HepG2 (cell line): ENCODE results near the gene PLS1. TPM values are rescaled to one million over a fixed set of nuclear protein-coding genes. Genes with fewer than 3 reads are reported as not detected.
A peak's percentile ranks its signal among the peaks of the same experiment; 100 is the strongest.

Experiments used
- ATAC-seq: fragments of 200-7000 bp; cut with Tn5 transposase; 3 replicates; pipeline ENCODE4 v1.9.1; 2020; ENCODE audit warnings: mild to moderate bottlenecking, moderate library complexity
- BruUV-seq: library from RNA; stranded (reverse); fragments of 400-500 nt; replicated peaks from 2 replicates; lab custom pipeline; 2021; lab: Mats Ljungman, UMichigan
- CTCF ChIA-PET: fragments of 300-600 bp; formaldehyde crosslinking; extraction: SDS; loops from one replicate; lab custom pipeline; 2021; ENCODE audit warnings: low total read pairs, inconsistent platforms, low intra/inter-chr PET ratio; lab: Yijun Ruan, JAX
- POLR2A ChIA-PET: fragments of 350-600 bp; sonication (Branson Sonifier 250); formaldehyde crosslinking; loops from one replicate; lab custom pipeline; 2020; ENCODE audit warnings: antibody characterized with exemption, inconsistent platforms; lab: Yijun Ruan, JAX
- DNase-seq: peaks from one replicate; pipeline ENCODE4 v3.0.0-alpha.2; 2015; ENCODE audit warnings: low spot score
- FAIRE-seq: peaks from 3 replicates; lab custom pipeline; 2011; peaks lifted over from hg19 to GRCh38; lab: Jason Lieb, UNC
- H2AFZ ChIP-seq: one replicate; pipeline ENCODE4 v1.6.1; 2011; ENCODE audit warnings: low read length, inconsistent platforms
- H3K27ac ChIP-seq: fragments of 300-600 bp; 3 replicates; pipeline ENCODE4 v1.8.0; 2011; ENCODE audit warnings: mixed run types, mild to moderate bottlenecking, mixed read lengths, low read length, inconsistent platforms; ENCODE audit not compliant: insufficient read depth; ENCODE audit errors: extremely low read length
- H3K27me3 ChIP-seq, 2 experiments: fragments of 200-600 bp in 1 of 2; 2 replicates in 1 of 2; 3 replicates in 1 of 2; pipeline versions ENCODE4 v1.6.0 to v1.8.0; 2011; ENCODE audit warnings: low read length in 2 of 2, mild to moderate bottlenecking in 2 of 2, moderate library complexity in 2 of 2, inconsistent platforms in 1 of 2; ENCODE audit not compliant: insufficient read depth in 2 of 2, control insufficient read depth in 1 of 2
- H3K36me3 ChIP-seq, 2 experiments: fragments of 200-600 bp in 1 of 2; replicated peaks in 1 of 2; 2 replicates in 1 of 2; 3 replicates in 1 of 2; pipeline versions ENCODE4 v1.5.1 to v1.8.0; 2011; ENCODE audit warnings: low read length in 2 of 2, inconsistent platforms in 1 of 2; ENCODE audit not compliant: insufficient read depth in 2 of 2, control insufficient read depth in 1 of 2
- H3K4me1 ChIP-seq: 2 replicates; pipeline ENCODE4 v1.5.1; 2012; ENCODE audit warnings: low read length, inconsistent platforms; ENCODE audit not compliant: insufficient read depth
- H3K4me2 ChIP-seq: 2 replicates; pipeline ENCODE4 v1.6.0; 2011; ENCODE audit warnings: low read depth, low read length, inconsistent platforms
- H3K4me3 ChIP-seq, 3 experiments: fragments of 200-600 bp in 1 of 3; sonication (generic), shearing (Covaris generic) in 1 of 3; replicated peaks in 1 of 3; 2 replicates each; pipeline ENCODE4 v1.5.1; 2011 to 2016; ENCODE audit warnings: low read length in 3 of 3, inconsistent platforms in 2 of 3, low read depth in 2 of 3, mild to moderate bottlenecking in 2 of 3, control low read depth in 1 of 3, mixed read lengths in 1 of 3; ENCODE audit not compliant: insufficient read depth in 1 of 3
- H3K79me2 ChIP-seq: one replicate; pipeline ENCODE4 v1.6.1; 2011; ENCODE audit warnings: low read length, inconsistent platforms; ENCODE audit not compliant: insufficient read depth
- H3K9ac ChIP-seq: 2 replicates; pipeline ENCODE4 v1.6.0; 2011; ENCODE audit warnings: mild to moderate bottlenecking, low read depth, low read length, inconsistent platforms; ENCODE audit not compliant: insufficient read depth
- H3K9me3 ChIP-seq: 2 replicates; pipeline ENCODE4 v1.5.1; 2012; ENCODE audit warnings: mild to moderate bottlenecking, low read length
- H4K20me1 ChIP-seq: 2 replicates; pipeline ENCODE4 v1.6.0; 2011; ENCODE audit warnings: inconsistent platforms, mild to moderate bottlenecking, low read length, moderate library complexity; ENCODE audit not compliant: insufficient read depth
- PAF1 ChIP-seq: IDR thresholded peaks from 2 replicates; pipeline ENCODE4 v1.6.1; 2016; ENCODE audit warnings: missing genetic modification reagents, missing compliant biosample characterization
- ZMYM3 ChIP-seq: sonication (generic); formaldehyde crosslinking; IDR thresholded peaks from 2 replicates; pipeline ENCODE4 v1.5.1; 2020; ENCODE audit warnings: mild to moderate bottlenecking, missing genetic modification reagents
- ZNF3 ChIP-seq: IDR thresholded peaks from 2 replicates; pipeline ENCODE4 v1.7.0; 2017; ENCODE audit warnings: inconsistent platforms
- whole genome bisulfite sequencing: methylation state at CpG from one replicate; pipeline ENCODE4 v1.1.6; 2017; ENCODE audit warnings: low lambda C conversion rate; 5-methylcytosine and 5-hydroxymethylcytosine counted together
- in situ Hi-C: cut with HindIII; loops from 2 replicates; pipeline ENCODE4 v1.10.0; 2017; ENCODE audit warnings: low pct_unique_long_range_greater_than_20kb; ENCODE audit not compliant: extremely low pct_ligation_motif_present
- intact Hi-C: fragments of 100-400 bp; cut with micrococcal nuclease; formaldehyde crosslinking; loops from one replicate; pipeline ENCODE4 v1.10.0; 2022; ENCODE audit not compliant: unreplicated experiment
- polyA plus RNA-seq, 8 experiments: library from polyadenylated mRNA; depleted of rRNA in 3 of 8; stranded (reverse) in 7 of 8; unstranded in 1 of 8; fragments of >200 nt; fragmentation: Illumina TruSeq in 4 of 8; extraction: Trizol in 4 of 8; gene quantifications; 2 replicates each; pipeline versions ENCODE4 v1.2.1 to v1.2.3, GENCODE V29; 2011 to 2016; ENCODE audit warnings: low read depth in 4 of 8, missing spikeins in 1 of 8, mixed read lengths in 1 of 8; ENCODE audit not compliant: insufficient read depth in 1 of 8
- total RNA-seq, 5 experiments: library from RNA; depleted of rRNA; stranded (reverse); fragments of >200 nt; fragmentation: Illumina TruSeq; extraction: Trizol; gene quantifications; 2 replicates each; pipeline ENCODE4 v1.2.3, GENCODE V29; 2016; ENCODE audit warnings: low read depth in 1 of 5
- TF ChIP-seq, protein P1 (sequence below): sonication (generic); formaldehyde crosslinking; IDR thresholded peaks from 2 replicates; pipeline ENCODE4 v1.5.0; 2020; ENCODE audit warnings: mild to moderate bottlenecking, missing genetic modification reagents
- TF ChIP-seq, protein P2 (sequence below): sonication (generic); formaldehyde crosslinking; IDR thresholded peaks from 2 replicates; pipeline ENCODE4 v1.8.0; 2022; ENCODE audit warnings: mild to moderate bottlenecking, missing genetic modification reagents; ENCODE audit not compliant: insufficient replicate concordance

Gene PLS1
- total and polyA plus RNA-seq, 2 of the 13 experiments (the other 11 are each of a cell fraction or from before 2014, with no cell fraction given): 11.2 to 21.1 TPM

DNA sequence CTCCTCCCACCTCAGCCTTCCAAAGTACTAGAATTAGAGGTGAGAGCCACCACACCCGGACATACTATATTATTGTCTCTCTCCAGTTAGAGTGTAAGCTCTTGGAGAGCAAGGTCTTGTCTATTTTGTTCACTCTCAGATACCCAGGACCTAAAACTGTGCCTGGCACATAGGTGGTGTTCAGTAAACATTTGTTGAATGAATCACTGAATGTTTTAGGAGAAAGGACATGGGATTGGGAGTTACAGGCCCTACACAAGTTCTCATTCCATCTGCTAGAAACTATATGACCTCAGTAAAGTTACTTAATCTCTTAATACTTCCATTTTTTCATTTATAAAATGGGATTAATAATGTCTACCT lies 16.2 kb upstream of the PLS1 start:
- H3K27me3 ChIP-seq: no peaks in the 10 kb centered on the region; a peak in 2 of 5 replicates
- no peak overlapping the region for H3K27ac ChIP-seq
- H3K9ac ChIP-seq: no peak overlapping the region
- DNase-seq (no peak), ATAC-seq (no peak), FAIRE-seq (no peak)
- H3K79me2 ChIP-seq: peaks cover 29% of the 10 kb centered on the region
- in situ Hi-C loops (loop anchor here (5.0 kb wide), 1 partner anchor 412 kb away; no protein-coding TSS in a partner anchor), intact Hi-C loops (loop anchor here (10.0 kb wide), 1 partner anchor 245 kb away; no protein-coding TSS in a partner anchor)
- POLR2A ChIA-PET: interaction anchor here (0.7 kb wide), 1 partner anchor 137 kb away, joined by 3 read pairs; no protein-coding TSS in a partner anchor
- BruUV-seq: no TSS peak
- no peaks in the 10 kb centered on the region for H3K36me3 ChIP-seq
- 43% methylated on average over 1 of the region's 1 CpG for WGBS
- peak overlapping the region in 1 of 3 experiments; percentile 89; a peak in 1 of 6 replicates for H3K4me3 ChIP-seq
- H3K4me2 ChIP-seq: peak overlapping the region; percentile 86
- CTCF ChIA-PET: no interaction called here
- H2AFZ ChIP-seq: no peak overlapping the region
- H3K4me1 ChIP-seq: peaks cover 30% of the 10 kb centered on the region
- no peaks in the 10 kb centered on the region for H3K9me3 ChIP-seq
- H4K20me1 ChIP-seq: no peaks in the 10 kb centered on the region
- TF ChIP-seq, protein P1, sequence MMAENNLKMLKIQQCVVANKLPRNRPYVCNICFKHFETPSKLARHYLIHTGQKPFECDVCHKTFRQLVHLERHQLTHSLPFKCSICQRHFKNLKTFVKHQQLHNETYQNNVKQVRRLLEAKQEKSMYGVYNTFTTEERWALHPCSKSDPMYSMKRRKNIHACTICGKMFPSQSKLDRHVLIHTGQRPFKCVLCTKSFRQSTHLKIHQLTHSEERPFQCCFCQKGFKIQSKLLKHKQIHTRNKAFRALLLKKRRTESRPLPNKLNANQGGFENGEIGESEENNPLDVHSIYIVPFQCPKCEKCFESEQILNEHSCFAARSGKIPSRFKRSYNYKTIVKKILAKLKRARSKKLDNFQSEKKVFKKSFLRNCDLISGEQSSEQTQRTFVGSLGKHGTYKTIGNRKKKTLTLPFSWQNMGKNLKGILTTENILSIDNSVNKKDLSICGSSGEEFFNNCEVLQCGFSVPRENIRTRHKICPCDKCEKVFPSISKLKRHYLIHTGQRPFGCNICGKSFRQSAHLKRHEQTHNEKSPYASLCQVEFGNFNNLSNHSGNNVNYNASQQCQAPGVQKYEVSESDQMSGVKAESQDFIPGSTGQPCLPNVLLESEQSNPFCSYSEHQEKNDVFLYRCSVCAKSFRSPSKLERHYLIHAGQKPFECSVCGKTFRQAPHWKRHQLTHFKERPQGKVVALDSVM: peak; percentile 21; the same call in 1 of the 2 replicates
- TF ChIP-seq ZMYM3 (CRISPR knock-in tag) (peak; percentile 6; the same call in 1 of the 2 replicates), ZNF3 (CRISPR knock-in tag) (peak; percentile 93), PAF1 (no peak)
- TF ChIP-seq, protein P2, sequence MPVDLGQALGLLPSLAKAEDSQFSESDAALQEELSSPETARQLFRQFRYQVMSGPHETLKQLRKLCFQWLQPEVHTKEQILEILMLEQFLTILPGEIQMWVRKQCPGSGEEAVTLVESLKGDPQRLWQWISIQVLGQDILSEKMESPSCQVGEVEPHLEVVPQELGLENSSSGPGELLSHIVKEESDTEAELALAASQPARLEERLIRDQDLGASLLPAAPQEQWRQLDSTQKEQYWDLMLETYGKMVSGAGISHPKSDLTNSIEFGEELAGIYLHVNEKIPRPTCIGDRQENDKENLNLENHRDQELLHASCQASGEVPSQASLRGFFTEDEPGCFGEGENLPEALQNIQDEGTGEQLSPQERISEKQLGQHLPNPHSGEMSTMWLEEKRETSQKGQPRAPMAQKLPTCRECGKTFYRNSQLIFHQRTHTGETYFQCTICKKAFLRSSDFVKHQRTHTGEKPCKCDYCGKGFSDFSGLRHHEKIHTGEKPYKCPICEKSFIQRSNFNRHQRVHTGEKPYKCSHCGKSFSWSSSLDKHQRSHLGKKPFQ (CRISPR knock-in tag): peak; percentile 38
